ENCODE data around the gene MAP1A. TPM values are rescaled to one million over a fixed set of nuclear protein-coding genes. Genes with fewer than 3 reads are reported as not detected.
"Not testable (repeated sequence)": the region's sequence is repeated elsewhere in the genome, so short reads cannot be mapped to it uniquely, and the experiment has no call there.

The MAP1A gene
- total RNA-seq, 1 donor from 2014 or later, result 2.0 TPM

GRCh38 chr15:43529141-43529540, 11.7 kb downstream of the MAP1A start:
- Mint-ChIP-seq H3K27ac (no peak overlapping the region), H3K36me3 (ENCODE audit: low read depth) (peaks cover 2% of the 10 kb centered on the region), H3K27me3 (no peaks in the 10 kb centered on the region), H3K4me3 (no peak overlapping the region), H3K9me3 (no peaks in the 10 kb centered on the region), H3K4me1 (peaks cover 14% of the 10 kb centered on the region)
- DNase-seq, result no peak
- intact Hi-C loops (cut with micrococcal nuclease), result no loop called here

- Mint-ChIP-seq H3K36me3 (ENCODE audit: low read depth) (peaks cover 2% of the 10 kb centered on the region), H3K27ac (no peak overlapping the region), H3K4me1 (peaks cover 14% of the 10 kb centered on the region), H3K9me3 (no peaks in the 10 kb centered on the region), H3K4me3 (no peak overlapping the region), H3K27me3 (no peaks in the 10 kb centered on the region)
- intact Hi-C loops (cut with micrococcal nuclease), result no loop called here
- DNase-seq, result no peak
These were observed 12.4 kb downstream of the MAP1A start for GRCh38 chr15:43529587-43530345.

- intact Hi-C loops (cut with micrococcal nuclease), result no loop called here
- Mint-ChIP-seq H3K36me3 (ENCODE audit: low read depth) (peaks cover 2% of the 10 kb centered on the region), H3K9me3 (no peaks in the 10 kb centered on the region), H3K27me3 (no peaks in the 10 kb centered on the region), H3K4me1 (peaks cover 3% of the 10 kb centered on the region), H3K4me3 (no peak overlapping the region), H3K27ac (no peak overlapping the region)
- DNase-seq, result no peak
These were observed 13.7 kb downstream of the MAP1A start for GRCh38 chr15:43531018-43531670.

- H3K9me3 Mint-ChIP-seq; intact Hi-C loops (cut with micrococcal nuclease); H3K4me1 Mint-ChIP-seq: not testable (repeated sequence)
These were observed 15.4 kb downstream of the MAP1A start for GRCh38 chr15:43532826-43533225.

GRCh38 chr15:43534897-43535296, 17.5 kb downstream of the MAP1A start:
- H3K27ac Mint-ChIP-seq, result no peak overlapping the region
- intact Hi-C loops (cut with micrococcal nuclease), result no loop called here
- no peaks in the 10 kb centered on the region for H3K4me1 Mint-ChIP-seq
- no peaks in the 10 kb centered on the region for H3K27me3 Mint-ChIP-seq
- no peaks in the 10 kb centered on the region for H3K9me3 Mint-ChIP-seq
- peaks cover 2% of the 10 kb centered on the region for H3K36me3 Mint-ChIP-seq (ENCODE audit: low read depth)
- no peak overlapping the region for H3K4me3 Mint-ChIP-seq
- DNase-seq, result no peak

More at GRCh38 chr15:43532826-43533225, 15.4 kb downstream of the MAP1A start:
- H3K36me3 Mint-ChIP-seq (ENCODE audit: low read depth); DNase-seq; H3K4me3 Mint-ChIP-seq; H3K27me3 Mint-ChIP-seq; H3K27ac Mint-ChIP-seq: not testable (repeated sequence)

- no peak overlapping the region for H3K27ac Mint-ChIP-seq
- H3K27me3 Mint-ChIP-seq, result no peaks in the 10 kb centered on the region
- H3K36me3 Mint-ChIP-seq (ENCODE audit: low read depth), result peaks cover 2% of the 10 kb centered on the region
- peaks cover 4% of the 10 kb centered on the region for H3K4me1 Mint-ChIP-seq
- no peak for DNase-seq
- intact Hi-C loops (cut with micrococcal nuclease), result no loop called here
- no peaks in the 10 kb centered on the region for H3K9me3 Mint-ChIP-seq
- no peak overlapping the region for H3K4me3 Mint-ChIP-seq
These were observed 20.7 kb downstream of the MAP1A start for GRCh38 chr15:43538091-43538490.

GRCh38 chr15:43541785-43542184, 24.4 kb downstream of the MAP1A start:
- intact Hi-C loops (cut with micrococcal nuclease), result no loop called here
- no peak overlapping the region for H3K4me3 Mint-ChIP-seq
- no peaks in the 10 kb centered on the region for H3K36me3 Mint-ChIP-seq (ENCODE audit: low read depth)
- no peak overlapping the region for H3K27ac Mint-ChIP-seq
- no peak for DNase-seq
- no peaks in the 10 kb centered on the region for H3K9me3 Mint-ChIP-seq
- peaks cover 4% of the 10 kb centered on the region for H3K4me1 Mint-ChIP-seq
- H3K27me3 Mint-ChIP-seq, result no peaks in the 10 kb centered on the region

GRCh38 chr15:43544266-43544665, 26.9 kb downstream of the MAP1A start:
- Mint-ChIP-seq H3K4me3 (no peak overlapping the region), H3K9me3 (no peaks in the 10 kb centered on the region), H3K27me3 (no peaks in the 10 kb centered on the region), H3K36me3 (ENCODE audit: low read depth) (peaks cover 8% of the 10 kb centered on the region), H3K4me1 (peaks cover 4% of the 10 kb centered on the region), H3K27ac (no peak overlapping the region)
- DNase-seq, result no peak
- intact Hi-C loops (cut with micrococcal nuclease), result no loop called here

GRCh38 chr15:43545426-43545825, 28.0 kb downstream of the MAP1A start:
- intact Hi-C loops (cut with micrococcal nuclease), result no loop called here
- no peak overlapping the region for H3K27ac Mint-ChIP-seq
- no peak overlapping the region for H3K4me3 Mint-ChIP-seq
- no peak for DNase-seq
- H3K4me1 Mint-ChIP-seq, result peaks cover 4% of the 10 kb centered on the region
- H3K9me3 Mint-ChIP-seq, result no peaks in the 10 kb centered on the region
- H3K36me3 Mint-ChIP-seq (ENCODE audit: low read depth), result peaks cover 8% of the 10 kb centered on the region
- H3K27me3 Mint-ChIP-seq, result no peaks in the 10 kb centered on the region

GRCh38 chr15:43547539-43547938, 30.1 kb downstream of the MAP1A start:
- Mint-ChIP-seq H3K27ac (no peak overlapping the region), H3K4me1 (no peaks in the 10 kb centered on the region), H3K4me3 (no peak overlapping the region), H3K36me3 (ENCODE audit: low read depth) (peaks cover 8% of the 10 kb centered on the region), H3K27me3 (no peaks in the 10 kb centered on the region), H3K9me3 (no peaks in the 10 kb centered on the region)
- DNase-seq, result no peak
- intact Hi-C loops (cut with micrococcal nuclease), result no loop called here

- H3K4me1 Mint-ChIP-seq, result no peaks in the 10 kb centered on the region
- no peaks in the 10 kb centered on the region for H3K9me3 Mint-ChIP-seq
- no peak for DNase-seq
- intact Hi-C loops (cut with micrococcal nuclease), result no loop called here
- peaks cover 8% of the 10 kb centered on the region for H3K36me3 Mint-ChIP-seq (ENCODE audit: low read depth)
- H3K4me3 Mint-ChIP-seq, result no peak overlapping the region
- H3K27ac Mint-ChIP-seq, result no peak overlapping the region
- H3K27me3 Mint-ChIP-seq, result no peaks in the 10 kb centered on the region
These were observed 33.3 kb downstream of the MAP1A start for GRCh38 chr15:43550527-43551363.

GRCh38 chr15:43552256-43552655, 34.8 kb downstream of the MAP1A start:
- H3K27ac Mint-ChIP-seq, result no peak overlapping the region
- no peaks in the 10 kb centered on the region for H3K4me1 Mint-ChIP-seq

GRCh38 chr15:43552986-43553385, 35.6 kb downstream of the MAP1A start:
- no peaks in the 10 kb centered on the region for H3K4me1 Mint-ChIP-seq
- peaks cover 2% of the 10 kb centered on the region for H3K36me3 Mint-ChIP-seq (ENCODE audit: low read depth)
- no peak for DNase-seq
- H3K9me3 Mint-ChIP-seq, result no peaks in the 10 kb centered on the region
- no peak overlapping the region for H3K27ac Mint-ChIP-seq
- intact Hi-C loops (cut with micrococcal nuclease), result no loop called here
- H3K27me3 Mint-ChIP-seq, result no peaks in the 10 kb centered on the region
- no peak overlapping the region for H3K4me3 Mint-ChIP-seq

More at GRCh38 chr15:43552256-43552655, 34.8 kb downstream of the MAP1A start:
- DNase-seq, result no peak
- intact Hi-C loops (cut with micrococcal nuclease), result no loop called here
- Mint-ChIP-seq H3K36me3 (ENCODE audit: low read depth) (peaks cover 8% of the 10 kb centered on the region), H3K9me3 (no peaks in the 10 kb centered on the region), H3K27me3 (no peaks in the 10 kb centered on the region), H3K4me3 (no peak overlapping the region)

- DNase-seq; H3K9me3 Mint-ChIP-seq; H3K27me3 Mint-ChIP-seq; H3K4me1 Mint-ChIP-seq; H3K36me3 Mint-ChIP-seq (ENCODE audit: low read depth); H3K27ac Mint-ChIP-seq; H3K4me3 Mint-ChIP-seq; intact Hi-C loops (cut with micrococcal nuclease): not testable (repeated sequence)
These were observed 45.3 kb downstream of the MAP1A start for GRCh38 chr15:43562753-43563152.

Data from activated CD4-positive, alpha-beta T cell treated with anti-CD3 and anti-CD28 coated beads, Interleukin-2, amount 10 ng/mL, durations not matched to agents 24 days and 14 days (primary cell).